OCI-LY1 (cell line): ENCODE data around the gene DLG5.

Experiments
- CTCF ChIP-seq: fragments of 200-600 bp; sonication (generic), shearing (Covaris generic); IDR thresholded peaks from 2 replicates; pipeline ENCODE4 v1.5.1; 2017; ENCODE audit warnings: mild to moderate bottlenecking, antibody characterized with exemption, low read length, moderate library complexity, mixed read lengths
- EZH2 ChIP-seq: fragments of 200-600 bp; sonication (generic), shearing (Covaris generic); IDR thresholded peaks from 2 replicates; pipeline ENCODE4 v1.8.0; 2017; ENCODE audit warnings: borderline replicate concordance, mixed run types, mild to moderate bottlenecking, antibody characterized with exemption, low read length, moderate library complexity, mixed read lengths

GRCh38 chr10:77788496-77789010, 138.0 kb downstream of the DLG5 start:
- TF ChIP-seq CTCF (no peak), EZH2 (no peak)
